HG03103 (cell line): ENCODE results near the gene PDE11A.
"Not testable (repeated sequence)": the region's sequence is repeated elsewhere in the genome, so short reads cannot be mapped to it uniquely, and the experiment has no call there.

Experiments
- ATAC-seq: cut with Tn5 transposase; IDR thresholded peaks from one replicate; pipeline ENCODE4 v1.9.1; 2021; ENCODE audit warnings: low read depth; ENCODE audit not compliant: unreplicated experiment

PDE11A gene

DNA sequence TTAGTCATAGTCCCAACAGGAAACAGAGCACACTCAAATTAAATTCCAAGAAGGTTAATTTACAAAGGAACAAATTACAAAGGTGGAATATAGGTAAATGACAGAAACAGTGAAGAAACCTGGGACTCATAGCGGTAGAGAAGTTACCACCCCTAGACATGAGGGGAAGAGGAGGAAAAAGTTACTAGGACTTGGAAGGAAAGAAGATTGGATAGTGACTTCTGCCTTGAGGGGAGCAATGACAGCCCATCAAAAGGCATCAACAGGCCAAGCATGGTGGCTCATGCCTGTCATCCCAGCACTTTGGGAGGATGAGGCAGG is 2.4 kb upstream of the PDE11A start:
- ATAC-seq, result no peak

DNA sequence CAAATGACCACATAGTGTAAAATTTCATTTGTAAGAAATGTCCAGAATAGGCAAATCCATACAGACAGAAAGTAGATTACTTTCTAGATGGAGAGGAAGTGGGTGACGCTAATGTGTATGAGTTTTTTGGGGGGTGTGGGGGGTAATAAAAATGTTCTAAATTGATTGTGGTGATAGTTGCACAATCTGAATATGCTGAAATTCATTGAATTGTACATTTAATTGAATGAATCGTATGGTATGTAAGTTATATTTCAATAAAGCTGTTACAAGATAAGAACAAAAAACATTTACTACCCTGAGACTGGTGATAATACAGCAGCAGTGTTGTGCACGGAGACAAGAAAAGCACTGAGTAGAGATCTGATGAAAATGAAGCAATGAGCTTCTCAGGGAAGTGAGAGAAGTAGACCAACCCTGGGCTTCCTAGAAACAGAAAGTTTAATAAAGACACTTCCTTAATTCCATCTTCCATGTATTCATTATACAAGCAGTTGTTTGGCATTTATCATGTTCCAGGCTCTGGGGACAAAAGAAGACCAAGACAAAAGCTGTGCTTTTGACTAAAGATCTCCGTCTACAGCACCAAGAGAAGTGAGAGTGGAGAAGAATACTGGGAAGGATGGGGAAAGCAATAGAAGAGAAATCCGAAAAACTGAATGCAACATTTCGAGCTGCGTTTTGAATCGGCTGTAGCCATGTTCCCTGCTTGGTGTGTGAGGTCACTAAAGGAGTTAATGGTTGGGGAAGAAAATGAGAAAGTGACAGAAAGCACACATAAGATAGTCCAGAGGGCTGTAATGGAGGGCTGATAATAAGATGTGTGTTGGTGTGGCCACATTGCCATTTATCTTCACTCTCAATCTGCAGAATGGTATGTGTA is 1.8 kb upstream of the PDE11A start:
- no peak for ATAC-seq

DNA sequence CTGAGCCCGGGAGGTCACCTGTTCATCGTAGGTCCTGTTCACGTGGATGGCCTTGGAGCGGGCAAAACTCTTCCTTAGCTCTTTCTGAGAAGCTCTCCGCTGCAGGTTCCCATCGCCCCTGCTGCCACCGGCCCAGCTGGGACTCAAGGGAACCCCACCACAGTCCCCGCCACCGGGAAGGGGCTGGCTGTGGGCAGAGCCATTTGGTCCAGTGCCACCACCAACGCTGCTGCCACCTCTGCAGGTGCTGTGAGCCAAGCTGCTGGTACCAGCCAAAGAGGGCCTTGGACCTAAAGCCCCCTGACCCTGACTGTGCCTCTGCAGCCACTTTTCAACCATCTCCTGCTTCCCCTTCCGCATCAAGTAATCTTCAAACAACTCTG is 586 bp downstream of the PDE11A start:
- no peak for ATAC-seq

DNA sequence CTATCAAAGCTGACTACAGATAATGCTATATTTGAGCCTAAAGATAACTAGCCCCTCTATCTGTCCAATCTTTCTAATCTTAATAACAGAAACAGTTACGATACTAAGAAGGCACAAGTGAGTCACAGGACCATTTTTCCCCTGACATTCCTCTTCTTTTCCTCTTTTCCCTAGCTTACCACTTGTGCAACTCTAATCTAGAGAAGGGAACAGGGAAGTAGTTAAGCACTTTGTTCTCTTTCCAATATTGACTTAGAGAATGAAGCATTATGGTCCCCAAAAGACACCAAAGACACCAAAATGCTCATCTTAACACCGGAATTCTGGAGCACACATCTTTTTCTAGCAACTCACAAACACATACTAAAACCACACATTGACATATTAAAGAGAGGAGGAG is 1.8 kb downstream of the PDE11A start:
- no peak for ATAC-seq

DNA sequence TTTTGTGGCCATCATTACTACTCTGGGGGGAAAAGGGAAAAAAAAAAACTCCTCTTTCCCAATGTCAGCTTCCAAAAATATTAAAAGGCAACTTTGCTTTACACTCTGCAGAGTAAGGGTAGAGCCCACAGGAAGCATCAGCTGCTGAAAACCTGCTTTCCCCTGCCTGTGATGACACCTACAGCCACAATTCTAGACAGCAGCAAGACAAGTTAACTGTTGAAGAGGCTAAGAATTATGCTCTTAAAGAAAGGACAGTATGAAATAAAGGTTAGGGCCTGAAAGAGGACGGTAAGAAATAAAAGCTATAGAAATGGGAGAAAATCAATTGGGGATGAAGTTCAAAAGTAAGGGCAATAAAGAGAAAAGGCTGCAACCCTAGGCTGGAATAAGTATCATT is 3.0 kb downstream of the PDE11A start:
- no peak for ATAC-seq

DNA sequence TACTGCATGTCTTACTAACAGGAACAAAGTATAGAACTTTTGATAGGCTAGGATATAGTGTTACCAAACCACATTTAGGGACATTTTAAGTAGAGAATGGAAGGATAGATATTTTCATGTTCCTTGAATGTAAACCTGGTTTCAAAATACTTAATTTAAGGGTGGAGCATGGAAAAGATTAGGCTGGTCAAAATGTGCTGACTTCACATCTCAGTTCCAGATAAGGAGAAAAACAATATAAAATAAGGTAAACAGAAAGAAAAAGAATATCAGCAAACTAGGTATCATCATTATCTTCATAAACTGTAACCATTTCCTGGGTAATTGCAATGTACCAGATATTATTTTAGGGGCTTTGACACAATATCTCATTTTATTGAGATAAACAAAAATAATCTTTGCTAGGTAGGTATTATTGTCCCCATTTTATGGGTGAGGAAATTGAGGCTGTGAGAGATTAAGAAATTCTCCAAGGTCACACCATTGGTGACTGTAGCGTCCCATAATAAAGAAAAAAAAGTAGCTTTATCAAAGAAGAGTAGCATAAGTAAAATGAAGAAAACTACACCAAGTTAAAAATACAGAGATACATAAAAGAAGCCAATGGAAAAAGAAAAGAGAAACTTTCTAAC is 3.6 kb downstream of the PDE11A start:
- ATAC-seq, result no peak

DNA sequence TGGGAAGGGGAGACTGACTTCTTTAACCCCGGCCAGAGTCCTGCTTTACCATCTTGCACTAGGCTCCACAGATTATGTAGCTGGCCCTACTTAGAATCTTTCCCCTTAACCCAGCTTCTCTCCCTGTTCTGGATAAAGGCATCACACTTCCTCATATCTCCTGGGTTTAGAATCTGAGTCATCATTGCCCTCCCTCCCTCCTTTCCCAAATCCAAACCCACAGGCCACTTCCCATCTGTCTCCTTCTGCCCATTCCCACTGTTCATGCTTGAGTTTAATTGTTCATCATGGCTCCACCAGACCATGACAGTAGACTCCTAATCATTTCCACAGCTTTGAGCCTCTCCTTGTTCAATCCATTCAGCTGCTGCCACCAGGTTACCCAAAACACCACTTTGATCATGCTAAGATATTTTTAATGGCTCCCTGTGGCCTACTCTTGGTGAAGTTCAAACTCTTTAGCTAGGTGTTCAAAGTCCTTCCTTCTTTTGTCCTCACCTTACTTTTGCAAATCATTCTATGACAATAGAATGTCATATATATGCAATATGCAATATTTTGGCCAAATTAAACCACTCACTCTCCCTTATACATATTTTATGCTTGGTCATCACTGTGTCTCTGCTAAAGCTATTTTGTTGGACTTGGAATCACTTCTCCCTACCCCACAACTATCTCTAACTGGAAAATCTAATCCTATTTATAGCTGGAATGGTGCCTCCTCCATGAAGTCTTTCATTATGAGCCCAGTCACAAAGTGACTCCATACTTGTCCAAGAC is 5.5 kb downstream of the PDE11A start:
- ATAC-seq, result no peak

DNA sequence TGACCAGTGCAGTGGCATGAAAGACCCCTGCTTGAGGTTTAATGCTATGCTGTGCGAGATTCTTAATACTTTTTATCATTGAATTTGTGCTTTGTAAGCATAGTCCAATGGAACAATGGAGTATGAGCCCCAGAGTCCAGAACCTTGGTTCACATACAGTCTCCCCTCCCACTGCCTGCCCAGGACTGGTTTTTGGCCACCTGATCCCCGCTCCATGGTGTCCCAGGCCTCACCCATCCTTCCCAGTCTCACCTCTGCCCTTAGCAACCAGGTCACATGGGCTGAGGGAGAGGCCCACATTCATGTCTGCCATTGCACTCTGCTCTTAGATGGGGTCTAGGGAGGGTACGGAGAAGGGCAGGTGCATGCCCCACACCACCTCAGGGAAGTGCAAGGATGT is 6.3 kb downstream of the PDE11A start:
- no peak for ATAC-seq

DNA sequence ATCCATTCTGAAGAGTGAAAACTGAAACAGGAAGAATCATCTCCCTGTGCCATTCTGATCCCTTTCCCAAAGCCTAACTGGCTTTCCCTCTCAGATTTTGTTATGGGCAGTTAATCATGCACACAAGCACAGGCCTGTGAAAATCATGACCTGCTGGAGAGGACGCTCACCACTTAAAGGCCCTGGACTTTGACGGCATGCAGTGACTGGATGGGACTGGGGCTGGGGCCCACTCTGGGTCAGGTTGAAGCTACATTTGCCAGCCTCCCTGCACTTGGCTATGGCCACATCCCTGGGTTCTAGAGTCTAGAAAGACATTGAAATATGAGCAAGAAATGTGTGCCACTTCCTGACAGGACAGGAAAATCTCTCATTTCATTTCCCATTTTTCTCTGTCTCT is 12.9 kb downstream of the PDE11A start:
- ATAC-seq, result no peak

DNA sequence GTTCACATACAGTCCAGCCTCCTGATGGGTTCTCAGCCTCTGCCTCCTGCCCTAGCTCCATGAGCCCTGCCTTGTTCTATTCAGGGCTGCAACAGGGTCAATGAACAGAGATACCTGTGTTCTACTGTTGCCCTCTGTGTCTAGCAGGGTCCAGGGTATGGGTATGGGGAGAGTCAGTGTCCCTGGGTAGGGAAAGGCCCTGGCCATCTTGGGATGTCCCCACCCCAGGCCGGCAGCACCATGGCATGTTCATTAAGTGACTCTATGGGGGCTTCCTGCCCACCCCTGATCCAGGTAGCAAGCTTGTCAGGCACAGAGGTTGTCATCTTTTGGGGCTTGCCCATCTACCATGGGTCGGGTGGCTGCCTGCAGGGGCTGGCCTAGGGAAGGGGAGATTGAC is 13.5 kb downstream of the PDE11A start:
- ATAC-seq, result no peak

DNA sequence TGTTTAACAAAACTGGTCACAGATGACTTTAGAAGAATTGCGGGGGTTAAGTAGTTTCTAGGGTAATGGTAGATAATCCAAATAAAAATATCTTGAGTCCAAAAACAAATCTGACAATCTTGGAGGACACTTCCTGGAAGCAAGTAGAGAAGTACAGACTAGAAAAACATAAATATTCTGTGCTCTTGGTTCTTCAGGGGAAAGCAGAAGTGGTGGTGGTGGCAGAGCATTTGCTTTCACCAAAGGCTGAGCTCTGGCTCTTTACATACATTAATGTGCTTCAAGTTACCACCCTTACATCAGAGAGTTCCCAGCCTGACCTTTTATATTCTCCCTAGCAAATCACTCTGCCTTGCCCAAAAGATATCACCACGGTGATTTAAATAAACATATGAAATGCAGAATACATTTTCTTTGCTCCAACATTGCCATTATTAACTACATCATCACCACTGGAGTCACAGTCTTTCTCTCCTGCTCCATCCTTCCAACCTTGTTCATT is 15.3 kb downstream of the PDE11A start:
- no peak for ATAC-seq

DNA sequence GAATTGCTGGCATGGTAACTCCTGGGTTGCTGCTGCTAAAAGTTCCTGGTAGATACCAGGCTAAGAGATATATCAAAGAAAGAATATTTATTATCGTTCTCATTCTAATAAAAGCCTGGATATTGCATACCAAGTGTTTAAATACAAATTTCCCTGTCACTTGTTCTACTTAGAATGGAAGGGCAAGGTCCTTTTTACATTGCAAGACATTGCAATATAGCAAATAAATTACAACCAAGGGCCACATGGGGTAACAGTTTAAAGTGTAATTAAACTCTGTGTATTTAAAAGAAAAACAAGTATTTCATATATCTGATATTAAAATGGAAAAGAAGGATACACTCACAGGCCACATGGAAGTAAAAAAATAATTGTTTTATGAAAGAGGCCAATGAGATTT is 16.2 kb downstream of the PDE11A start:
- no peak for ATAC-seq

DNA sequence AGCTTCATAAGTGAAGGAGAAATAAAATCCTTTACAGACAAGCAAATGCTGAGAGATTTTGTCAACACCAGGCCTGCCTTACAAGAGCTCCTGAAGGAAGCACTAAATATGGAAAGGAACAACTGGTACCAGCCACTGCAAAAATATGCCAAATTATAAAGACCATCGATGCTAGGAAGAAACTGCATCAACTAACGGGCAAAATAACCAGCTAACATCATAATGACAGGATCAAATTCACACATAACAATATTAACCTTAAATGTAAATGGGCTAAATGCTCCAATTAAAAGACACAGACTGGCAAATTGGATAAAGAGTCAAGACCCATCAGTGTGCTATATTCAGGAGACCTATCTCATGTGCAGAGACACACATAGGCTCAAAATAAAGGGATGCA is 21.3 kb downstream of the PDE11A start:
- not testable (repeated sequence) for ATAC-seq

DNA sequence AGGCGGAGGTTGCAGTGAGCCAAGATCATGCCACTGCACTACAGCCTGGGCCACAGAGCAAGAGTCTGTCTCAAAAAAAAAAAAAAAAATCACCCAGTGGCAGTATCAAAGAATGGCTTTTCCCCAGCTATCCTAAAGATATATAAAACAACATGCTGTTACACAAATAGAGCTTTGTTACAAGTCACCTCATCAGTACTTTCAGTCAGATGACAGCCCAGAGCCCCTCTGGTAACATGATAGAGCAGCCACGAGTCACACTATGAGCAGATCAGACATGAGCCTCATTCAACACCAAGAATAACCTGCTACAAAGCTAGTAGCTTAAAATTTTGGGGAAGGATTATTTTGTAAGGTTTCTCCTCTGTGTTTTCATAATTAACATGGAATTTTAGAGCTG is 25.2 kb downstream of the PDE11A start:
- no peak for ATAC-seq

DNA sequence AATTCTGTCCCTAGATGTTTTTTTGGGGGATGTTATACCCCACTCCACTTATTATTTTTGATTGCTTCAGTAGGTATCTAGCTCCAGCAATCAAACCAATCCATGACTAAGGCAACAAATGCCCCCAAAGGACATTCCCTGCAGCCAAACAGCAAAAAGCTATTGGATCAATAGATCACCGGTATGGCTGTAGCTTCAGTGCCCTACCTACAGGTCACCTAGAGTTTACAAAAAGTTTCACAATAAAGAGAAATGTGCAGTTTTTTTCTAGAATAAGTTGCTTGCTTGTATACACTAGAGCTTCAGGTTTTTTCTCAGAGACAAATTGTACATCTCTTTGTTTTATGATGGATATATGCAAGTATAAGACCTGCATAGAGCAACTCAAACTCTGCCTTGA is 27.7 kb downstream of the PDE11A start:
- ATAC-seq, result no peak

DNA sequence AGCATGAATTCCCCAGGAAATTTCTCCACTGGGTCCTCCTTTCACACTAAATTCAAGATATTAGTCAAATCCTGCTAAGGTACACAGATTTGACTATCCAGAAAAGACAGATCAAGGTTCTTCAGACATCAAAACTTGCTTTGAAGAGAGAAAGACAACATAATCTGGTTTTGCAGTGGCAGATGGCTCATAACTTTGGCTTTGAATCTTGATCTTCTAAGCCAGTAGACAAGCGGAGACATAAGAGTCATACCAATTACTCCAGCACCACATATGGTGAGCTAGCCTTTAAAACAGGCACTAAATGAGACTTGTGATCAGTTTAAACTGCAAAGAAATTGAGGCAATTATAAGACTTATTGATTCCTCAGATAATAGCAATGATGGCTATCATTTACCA is 29.3 kb downstream of the PDE11A start:
- no peak for ATAC-seq

DNA sequence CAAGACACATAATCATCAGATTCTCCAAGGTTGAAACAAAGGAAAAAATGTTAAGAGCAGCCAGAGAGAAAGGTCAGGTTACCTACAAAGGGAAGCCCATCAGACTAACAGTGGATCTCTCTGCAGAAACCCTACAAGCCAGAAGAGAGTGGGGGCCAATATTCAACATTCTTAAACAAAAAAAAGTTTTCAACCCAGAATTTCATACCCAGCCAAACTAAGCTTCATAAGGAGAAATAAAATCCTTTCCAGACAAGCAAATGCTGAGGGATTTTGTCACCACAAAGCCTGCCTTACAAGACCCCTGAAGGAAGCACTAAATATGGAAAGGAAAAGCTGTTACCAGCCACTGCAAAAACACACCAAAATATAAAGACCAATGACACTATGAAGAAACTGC is 39.0 kb downstream of the PDE11A start:
- ATAC-seq, result not testable (repeated sequence)

DNA sequence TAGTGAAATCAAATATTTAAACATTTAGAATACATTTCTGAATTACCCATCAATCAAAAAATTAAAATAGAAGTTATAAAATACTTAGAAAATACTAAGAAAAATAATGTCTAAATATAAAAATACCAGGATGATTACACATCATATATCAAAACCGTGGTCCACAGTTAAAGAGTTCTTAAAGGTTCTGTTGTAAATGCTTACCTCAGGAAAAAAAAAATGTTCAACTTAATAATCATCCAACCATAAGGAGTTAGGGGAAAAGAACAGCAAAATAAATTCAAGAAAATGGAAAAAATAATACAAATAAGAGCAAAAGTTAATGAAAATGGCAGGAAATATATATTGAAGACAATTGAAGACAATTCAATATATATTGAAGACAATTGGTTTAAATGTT is 43.2 kb downstream of the PDE11A start:
- ATAC-seq, result no peak

DNA sequence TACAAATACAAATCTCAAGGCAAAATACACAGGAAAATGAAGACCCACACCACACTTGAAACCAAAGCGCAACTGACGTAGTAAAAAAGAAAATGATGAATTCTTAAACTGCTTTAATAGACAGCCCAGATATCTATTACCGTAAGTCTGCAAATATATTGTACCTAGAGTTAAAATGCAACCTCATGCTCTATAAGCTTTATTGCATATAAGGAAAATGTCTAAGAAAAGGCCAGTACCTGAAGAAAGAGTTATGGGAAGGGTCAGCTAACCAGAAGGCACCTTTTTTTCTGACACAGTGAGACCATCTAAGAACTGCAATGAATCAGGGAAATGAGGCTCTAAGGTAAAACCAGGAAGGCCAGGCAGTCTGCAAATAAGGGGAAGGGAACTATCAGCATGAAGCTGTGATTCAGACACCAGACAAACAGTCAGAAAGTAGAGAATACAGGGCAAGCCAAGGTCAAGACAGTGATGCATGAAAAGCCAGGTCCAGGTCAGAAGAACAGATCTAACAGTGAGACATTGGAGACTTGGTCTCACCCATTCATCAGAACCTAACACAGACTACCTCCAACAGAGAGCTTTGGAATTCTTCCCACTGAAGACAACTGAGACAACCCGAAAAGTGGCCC is 46.9 kb downstream of the PDE11A start:
- ATAC-seq, result no peak

DNA sequence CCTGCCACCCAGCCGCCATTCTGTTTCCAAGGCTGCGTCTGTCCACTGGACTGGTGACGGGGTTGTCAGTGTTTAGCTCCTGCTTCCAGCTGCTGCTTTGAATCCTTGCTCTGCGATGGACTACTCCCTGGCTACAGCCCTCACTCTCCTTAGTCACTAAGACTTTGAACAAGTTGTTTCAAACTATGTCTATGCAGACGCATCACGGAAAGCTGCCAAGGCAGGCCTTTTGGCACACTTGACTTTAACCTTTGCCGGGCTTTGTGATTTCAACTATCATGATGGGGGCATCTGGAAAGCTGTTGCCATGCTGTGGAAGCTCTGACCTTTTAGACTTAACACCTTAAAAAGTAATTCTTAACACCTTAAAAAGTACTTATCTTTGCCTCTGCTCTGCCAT is 54.4 kb downstream of the PDE11A start:
- no peak for ATAC-seq

DNA sequence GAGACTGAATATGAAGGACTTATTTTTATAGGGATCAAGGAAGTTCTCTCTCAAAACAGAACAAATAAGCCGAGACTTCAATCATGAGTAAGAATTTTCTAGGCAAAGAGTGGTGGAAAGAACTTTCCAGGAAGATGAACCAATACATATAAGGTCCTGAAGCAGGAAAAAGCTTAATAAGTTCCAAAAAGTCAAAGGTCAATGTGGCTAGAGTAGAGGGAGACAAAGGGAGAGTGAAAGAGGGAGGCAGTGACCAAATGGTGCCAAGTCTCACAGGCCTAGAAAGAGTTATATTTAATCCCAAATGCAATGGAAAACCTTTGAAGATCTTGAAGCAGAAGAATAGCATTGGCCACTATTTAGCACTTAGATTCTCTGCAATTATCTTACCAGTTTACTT is 56.0 kb downstream of the PDE11A start:
- no peak for ATAC-seq
